Lower leg skin (tissue), 4 donors: ENCODE results near the gene CTPS1. TPM values are rescaled to one million over a fixed set of nuclear protein-coding genes. Genes with fewer than 3 reads are reported as not detected.

Experiments used
- DNase-seq, 2 donors: peaks; one replicate each; pipeline ENCODE4 v3.0.0-alpha.2; 2019; ENCODE audit warnings: low spot score in 2 of 2
- H3K4me3 ChIP-seq: fragments of 200-600 bp; sonication (generic); 2 replicates; pipeline ENCODE4 v1.5.1; 2017; ENCODE audit warnings: mild to moderate bottlenecking, low read depth; ENCODE audit not compliant: poor library complexity, severe bottlenecking
- POLR2A ChIP-seq, 2 donors: fragments of 450-650 bp; IDR thresholded peaks; one replicate each; pipeline ENCODE4 v1.6.1; 2016 to 2017; ENCODE audit warnings: antibody characterized with exemption in 2 of 2, mild to moderate bottlenecking in 1 of 2, moderate library complexity in 1 of 2
- WGBS, 2 donors: methylation state at CpG; one replicate each; pipeline ENCODE4 v1.1.5; 2018; 5-methylcytosine and 5-hydroxymethylcytosine counted together
- intact Hi-C: fragments of 100-400 bp; cut with DNase I; formaldehyde crosslinking; loops from one replicate; pipeline ENCODE4 v1.15.0; 2023; ENCODE audit warnings: low total_unique reads
- total RNA-seq, 4 donors: library from RNA; depleted of rRNA; stranded (reverse); fragments of >200 nt; gene quantifications; one replicate each; pipeline ENCODE4 v1.1.0, GENCODE V29; 2016
- TF ChIP-seq, protein P1 (sequence below), 3 donors: fragments of 450-650 bp; IDR thresholded peaks; one replicate each; pipeline ENCODE4 v1.5.1; 2016; ENCODE audit warnings: antibody characterized with exemption in 3 of 3, mild to moderate bottlenecking in 3 of 3, moderate library complexity in 2 of 3

CTPS1 gene
- total RNA-seq, 4 donors from 2014 or later: 7.7 to 23.3 (median 8.9) TPM

DNA sequence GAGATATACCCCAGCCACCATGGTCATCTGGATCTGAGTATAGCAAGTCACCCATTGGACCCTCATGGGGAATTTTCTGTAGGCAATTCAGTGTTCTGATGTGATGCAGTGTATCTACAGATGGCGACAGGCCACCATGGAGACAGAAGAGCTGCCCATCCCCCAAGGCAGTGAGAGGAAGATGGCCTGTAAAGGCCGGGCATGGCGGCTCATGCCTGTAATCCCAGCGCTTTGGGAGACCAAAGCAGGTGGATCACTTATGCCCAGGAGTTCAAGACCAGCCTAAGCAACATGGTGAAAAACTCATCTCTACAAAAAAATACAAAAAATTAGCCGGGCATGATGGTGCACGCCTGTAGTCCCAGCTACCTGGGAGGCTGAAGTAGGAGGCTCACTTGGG is 41.1 kb upstream of the CTPS1 start:
- intact Hi-C loops: no loop called here
- TF ChIP-seq, protein P1, sequence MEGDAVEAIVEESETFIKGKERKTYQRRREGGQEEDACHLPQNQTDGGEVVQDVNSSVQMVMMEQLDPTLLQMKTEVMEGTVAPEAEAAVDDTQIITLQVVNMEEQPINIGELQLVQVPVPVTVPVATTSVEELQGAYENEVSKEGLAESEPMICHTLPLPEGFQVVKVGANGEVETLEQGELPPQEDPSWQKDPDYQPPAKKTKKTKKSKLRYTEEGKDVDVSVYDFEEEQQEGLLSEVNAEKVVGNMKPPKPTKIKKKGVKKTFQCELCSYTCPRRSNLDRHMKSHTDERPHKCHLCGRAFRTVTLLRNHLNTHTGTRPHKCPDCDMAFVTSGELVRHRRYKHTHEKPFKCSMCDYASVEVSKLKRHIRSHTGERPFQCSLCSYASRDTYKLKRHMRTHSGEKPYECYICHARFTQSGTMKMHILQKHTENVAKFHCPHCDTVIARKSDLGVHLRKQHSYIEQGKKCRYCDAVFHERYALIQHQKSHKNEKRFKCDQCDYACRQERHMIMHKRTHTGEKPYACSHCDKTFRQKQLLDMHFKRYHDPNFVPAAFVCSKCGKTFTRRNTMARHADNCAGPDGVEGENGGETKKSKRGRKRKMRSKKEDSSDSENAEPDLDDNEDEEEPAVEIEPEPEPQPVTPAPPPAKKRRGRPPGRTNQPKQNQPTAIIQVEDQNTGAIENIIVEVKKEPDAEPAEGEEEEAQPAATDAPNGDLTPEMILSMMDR (IDR thresholded peaks at IDR 0.05): no peak
- no peak for TF ChIP-seq POLR2A (IDR thresholded peaks at IDR 0.05)
- DNase-seq: no peak
- no peak overlapping the region for H3K4me3 ChIP-seq
- WGBS, 2 donors: 94 to 97% methylated on average over 6 of the region's 6 CpGs

DNA sequence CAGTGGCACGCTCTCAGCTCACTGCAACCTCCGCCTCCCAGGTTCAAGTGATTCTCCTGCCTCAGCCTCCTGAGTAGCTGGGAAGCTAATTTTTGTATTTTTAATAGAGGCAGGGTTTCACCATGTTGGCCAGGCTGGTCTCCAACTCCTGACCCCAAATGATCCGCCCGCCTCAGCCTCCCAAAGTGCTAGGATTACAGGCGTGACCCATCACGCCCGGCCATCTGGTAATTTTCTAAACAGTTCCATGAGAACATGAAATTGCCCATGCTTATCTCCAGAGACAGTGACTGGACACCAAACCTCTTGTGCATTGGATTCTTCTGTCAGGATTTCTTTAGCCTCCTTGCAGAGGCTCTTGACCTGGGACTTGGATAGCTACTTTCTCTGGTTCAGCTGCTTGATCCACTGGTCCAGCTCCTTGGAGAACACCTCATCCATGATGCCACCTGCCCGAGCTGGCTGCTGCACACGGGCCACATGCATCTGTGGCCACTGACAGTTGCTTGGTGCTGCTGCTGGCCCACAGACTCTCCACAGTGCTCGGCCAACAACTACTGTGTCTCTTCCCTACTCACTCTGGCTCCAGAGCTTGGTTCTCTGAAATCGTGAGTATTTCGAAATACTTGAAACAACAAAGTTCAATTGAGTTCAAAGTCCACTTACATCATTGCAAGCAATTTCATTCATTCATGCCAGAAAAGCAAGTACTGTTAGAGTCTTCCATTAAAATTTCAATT is 40.0 kb upstream of the CTPS1 start:
- 43 to 53% methylated on average over 12 of the region's 12 CpGs for WGBS, 2 donors
- no peak overlapping the region for H3K4me3 ChIP-seq
- no peak for TF ChIP-seq POLR2A (IDR thresholded peaks at IDR 0.05)
- TF ChIP-seq, protein P1 (IDR thresholded peaks at IDR 0.05): no peak
- intact Hi-C loops: no loop called here
- no peak for DNase-seq

GRCh38 chr1:40944326-40944725 is 35.2 kb upstream of the CTPS1 start:
- DNase-seq: no peak
- no peak for TF ChIP-seq POLR2A (IDR thresholded peaks at IDR 0.05)
- TF ChIP-seq, protein P1 (IDR thresholded peaks at IDR 0.05): no peak
- WGBS, 2 donors: 37 to 38% methylated on average over 7 of the region's 7 CpGs
- intact Hi-C loops: no loop called here
- H3K4me3 ChIP-seq: no peak overlapping the region

GRCh38 chr1:40944841-40945430 is 34.6 kb upstream of the CTPS1 start:
- 40 to 50% methylated on average over 6 of the region's 6 CpGs for WGBS, 2 donors
- TF ChIP-seq, protein P1 (IDR thresholded peaks at IDR 0.05): no peak
- TF ChIP-seq POLR2A (IDR thresholded peaks at IDR 0.05): no peak
- intact Hi-C loops: no loop called here
- no peak for DNase-seq
- no peak overlapping the region for H3K4me3 ChIP-seq

DNA sequence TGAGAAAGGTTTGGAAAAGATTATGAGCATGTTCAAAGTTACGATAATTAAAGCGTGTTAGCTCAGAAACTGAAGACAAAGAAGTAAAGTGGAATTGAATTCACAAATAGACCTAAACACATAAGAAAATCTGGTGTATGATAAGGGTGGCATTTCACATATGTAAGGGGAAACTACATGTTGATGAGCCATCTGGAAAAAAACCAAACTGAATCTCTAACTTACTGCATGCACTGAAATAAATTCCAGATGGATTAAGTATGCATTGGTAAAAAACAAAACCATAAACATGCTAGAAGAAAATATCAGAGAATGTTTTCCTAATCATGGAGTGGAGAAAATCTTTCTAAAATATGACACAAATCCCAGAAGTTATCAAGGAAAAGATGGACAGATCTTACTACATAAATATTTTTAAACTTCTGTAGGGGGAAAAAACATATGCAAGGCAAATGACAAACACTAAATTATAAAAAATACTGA is 34.0 kb upstream of the CTPS1 start:
- H3K4me3 ChIP-seq: no peak overlapping the region
- WGBS, 2 donors: 42 to 52% methylated on average over 2 of the region's 2 CpGs
- TF ChIP-seq, protein P1 (IDR thresholded peaks at IDR 0.05): no peak
- no peak for TF ChIP-seq POLR2A (IDR thresholded peaks at IDR 0.05)
- DNase-seq: no peak
- intact Hi-C loops: no loop called here
